GM18508 (cell line): ENCODE results near the gene FTSJ1.

ENCODE experiments used
- ATAC-seq: cut with Tn5 transposase; IDR thresholded peaks from one replicate; pipeline ENCODE4 v1.9.1; 2021; ENCODE audit warnings: moderate number of reproducible peaks; ENCODE audit not compliant: insufficient read depth, unreplicated experiment

FTSJ1 gene

GRCh38 chrX:48470110-48470832 lies 5.7 kb upstream of the FTSJ1 start, which contains the start of gene SLC38A5:
TSS of gene SLC38A5 (minus strand) at chrX:48470260. CDS start at chrX:48467924, 2,336 bp downstream.
- no peak for ATAC-seq

GRCh38 chrX:48470833-48471118 lies 5.2 kb upstream of the FTSJ1 start:
- no peak for ATAC-seq

- ATAC-seq: no peak
Observed at GRCh38 chrX:48471504-48471903, 4.5 kb upstream of the FTSJ1 start.

GRCh38 chrX:48472225-48472624 lies 3.8 kb upstream of the FTSJ1 start:
- no peak for ATAC-seq

- no peak for ATAC-seq
Observed at GRCh38 chrX:48472851-48473703, 2.9 kb upstream of the FTSJ1 start.

GRCh38 chrX:48473704-48473990 lies 2.4 kb upstream of the FTSJ1 start:
- ATAC-seq: no peak

- ATAC-seq: no peak
Observed at GRCh38 chrX:48474127-48474526, 1.9 kb upstream of the FTSJ1 start.

- ATAC-seq: no peak
Observed at GRCh38 chrX:48474581-48474980, 1.4 kb upstream of the FTSJ1 start.

GRCh38 chrX:48475296-48475695 lies 703 bp upstream of the FTSJ1 start:
- ATAC-seq: no peak

GRCh38 chrX:48476919-48477318 lies 920 bp downstream of the FTSJ1 start:
- no peak for ATAC-seq

GRCh38 chrX:48477960-48478755 lies 2.2 kb downstream of the FTSJ1 start:
- no peak for ATAC-seq

GRCh38 chrX:48478806-48479205 lies 2.8 kb downstream of the FTSJ1 start:
- ATAC-seq: no peak

- ATAC-seq: no peak
Observed at GRCh38 chrX:48480142-48480541, 4.1 kb downstream of the FTSJ1 start.

- ATAC-seq: no peak
Observed at GRCh38 chrX:48480583-48480982, 4.6 kb downstream of the FTSJ1 start.

- ATAC-seq: no peak
Observed at GRCh38 chrX:48482526-48482925, 6.5 kb downstream of the FTSJ1 start.

- no peak for ATAC-seq
Observed at GRCh38 chrX:48487362-48487798, 11.4 kb downstream of the FTSJ1 start.

GRCh38 chrX:48488034-48488433 lies 12.0 kb downstream of the FTSJ1 start:
- ATAC-seq: no peak

GRCh38 chrX:48489296-48489695 lies 13.3 kb downstream of the FTSJ1 start:
- ATAC-seq: no peak

GRCh38 chrX:48489892-48490291 lies 13.9 kb downstream of the FTSJ1 start:
- ATAC-seq: no peak

GRCh38 chrX:48490661-48491060 lies 14.7 kb downstream of the FTSJ1 start:
- no peak for ATAC-seq

- ATAC-seq: no peak
Observed at GRCh38 chrX:48491809-48492208, 15.8 kb downstream of the FTSJ1 start.
